H1 (cell line): ENCODE results near the gene GIN1. TPM values are rescaled to one million over a fixed set of nuclear protein-coding genes. Genes with fewer than 3 reads are reported as not detected.

Experiments
- CTCF ChIA-PET: fragments of 300-600 bp; sonication (Branson Sonifier 250); formaldehyde crosslinking; loops from one replicate; lab custom pipeline; 2021; ENCODE audit not compliant: partially characterized antibody; lab: Charles Lee
- POLR2A ChIA-PET: fragments of 300-600 bp; sonication (Branson Sonifier 250); formaldehyde crosslinking; loops from one replicate; lab custom pipeline; 2021; ENCODE audit warnings: inconsistent platforms; ENCODE audit not compliant: partially characterized antibody; lab: Charles Lee
- DNase-seq, 2 experiments: peaks; one replicate each; pipeline versions ENCODE4 v3.0.0 to v3.0.0-alpha.2; 2010 to 2022; ENCODE audit warnings: low spot score in 2 of 2, low read depth in 1 of 2, mixed read lengths in 1 of 2
- FAIRE-seq: peaks from 2 replicates; lab custom pipeline; 2011; peaks lifted over from hg19 to GRCh38; lab: Jason Lieb, UNC
- H2AFZ ChIP-seq: 2 replicates; pipeline ENCODE4 v1.8.1; 2012; ENCODE audit warnings: low read length, inconsistent platforms
- H2AK5ac ChIP-seq: 2 replicates; pipeline ENCODE4 v1.6.1; 2013; ENCODE audit warnings: low read depth, low read length
- H2BK120ac ChIP-seq: replicated peaks from 2 replicates; pipeline ENCODE3; 2013; ENCODE audit warnings: low read depth, low read length, inconsistent platforms
- H2BK12ac ChIP-seq: 2 replicates; pipeline ENCODE4 v1.6.1; 2013; ENCODE audit warnings: low read depth, low read length
- H2BK15ac ChIP-seq: 2 replicates; pipeline ENCODE4 v1.6.1; 2013; ENCODE audit warnings: low read length
- H2BK20ac ChIP-seq: 2 replicates; pipeline ENCODE4 v1.6.1; 2013; ENCODE audit warnings: low read length
- H2BK5ac ChIP-seq: 2 replicates; pipeline ENCODE4 v1.6.1; 2013; ENCODE audit warnings: low read depth, low read length
- H3K14ac ChIP-seq: 2 replicates; pipeline ENCODE4 v1.6.1; 2013; ENCODE audit warnings: inconsistent platforms; ENCODE audit not compliant: insufficient read length
- H3K18ac ChIP-seq: 2 replicates; pipeline ENCODE4 v1.6.1; 2013; ENCODE audit warnings: low read length; ENCODE audit errors: extremely low read depth
- H3K23ac ChIP-seq: 2 replicates; pipeline ENCODE4 v1.6.1; 2013; ENCODE audit warnings: inconsistent platforms; ENCODE audit not compliant: insufficient read length
- H3K23me2 ChIP-seq: 2 replicates; pipeline ENCODE4 v1.6.1; 2013; ENCODE audit warnings: low read depth, low read length
- H3K27ac ChIP-seq: 2 replicates; pipeline ENCODE4 v1.6.1; 2011; ENCODE audit warnings: low read depth, low read length, inconsistent platforms
- H3K27me3 ChIP-seq, 4 experiments: replicated peaks in 1 of 4; 1 replicate in 1 of 4; 2 replicates in 3 of 4; pipeline versions ENCODE4 v1.6.1 to v1.8.1; 2011 to 2013; ENCODE audit warnings: low read length in 3 of 4, mild to moderate bottlenecking in 3 of 4, inconsistent platforms in 2 of 4, mixed read lengths in 2 of 4, moderate library complexity in 1 of 4; ENCODE audit not compliant: control insufficient read depth in 3 of 4, insufficient read depth in 3 of 4; ENCODE audit errors: extremely low read depth in 1 of 4
- H3K36me3 ChIP-seq, 4 experiments: 2 replicates each; pipeline versions ENCODE4 v1.6.1 to v1.8.1; 2011 to 2013; ENCODE audit warnings: mild to moderate bottlenecking in 4 of 4, low read length in 3 of 4, moderate library complexity in 2 of 4, control low read depth in 1 of 4, inconsistent platforms in 1 of 4; ENCODE audit not compliant: insufficient read depth in 4 of 4, control insufficient read depth in 2 of 4
- H3K4ac ChIP-seq: replicated peaks from 2 replicates; pipeline ENCODE3; 2013; ENCODE audit warnings: low read length, low read depth, mixed read lengths, inconsistent platforms; ENCODE audit not compliant: insufficient read length
- H3K4me1 ChIP-seq, 4 experiments: replicated peaks in 1 of 4; 1 replicate in 1 of 4; 2 replicates in 3 of 4; pipeline versions ENCODE4 v1.6.1 to v1.8.1; 2011 to 2013; ENCODE audit warnings: low read length in 3 of 4, inconsistent platforms in 2 of 4, mixed read lengths in 1 of 4; ENCODE audit not compliant: insufficient read depth in 4 of 4, control insufficient read depth in 3 of 4
- H3K4me2 ChIP-seq, 2 experiments: 2 replicates each; pipeline versions ENCODE4 v1.6.1 to v1.8.1; 2011 to 2013; ENCODE audit warnings: low read depth in 2 of 2, low read length in 2 of 2, control low read depth in 1 of 2, inconsistent platforms in 1 of 2, mild to moderate bottlenecking in 1 of 2; ENCODE audit not compliant: insufficient read depth in 1 of 2
- H3K4me3 ChIP-seq, 4 experiments: fragments of 200-600, 300-600 bp in 1 of 4; sonication (generic), shearing (Covaris generic), sonication (Bioruptor Twin) in 1 of 4; 2 replicates each; pipeline versions ENCODE4 v1.5.1 to v1.8.1; 2011 to 2016; ENCODE audit warnings: low read length in 4 of 4, low read depth in 3 of 4, control low read depth in 2 of 4, inconsistent platforms in 2 of 4, mild to moderate bottlenecking in 2 of 4, mixed read lengths in 1 of 4, moderate library complexity in 1 of 4; ENCODE audit not compliant: insufficient read depth in 2 of 4; ENCODE audit errors: extremely low read depth in 1 of 4
- H3K56ac ChIP-seq: replicated peaks from 2 replicates; pipeline ENCODE3; 2013; ENCODE audit warnings: low read depth, mild to moderate bottlenecking, mixed read lengths, low read length, inconsistent platforms; ENCODE audit not compliant: insufficient read length
- H3K79me1 ChIP-seq: 2 replicates; pipeline ENCODE4 v1.6.1; 2013; ENCODE audit warnings: low read depth, low read length, control low read depth
- H3K79me2 ChIP-seq, 2 experiments: 2 replicates each; pipeline versions ENCODE4 v1.6.1 to v1.8.1; 2012 to 2013; ENCODE audit warnings: low read length in 2 of 2, mild to moderate bottlenecking in 2 of 2, inconsistent platforms in 1 of 2; ENCODE audit not compliant: insufficient read depth in 2 of 2, control insufficient read depth in 1 of 2
- H3K9ac ChIP-seq, 4 experiments: replicated peaks in 1 of 4; 1 replicate in 1 of 4; 2 replicates in 3 of 4; pipeline versions ENCODE4 v1.6.1 to v1.8.1; 2011 to 2013; ENCODE audit warnings: low read depth in 3 of 4, low read length in 3 of 4, control low read depth in 2 of 4, mild to moderate bottlenecking in 2 of 4, moderate library complexity in 2 of 4, inconsistent platforms in 1 of 4; ENCODE audit errors: extremely low read depth in 1 of 4
- H3K9me3 ChIP-seq, 2 experiments: 2 replicates each; pipeline versions ENCODE4 v1.6.1 to v1.8.1; 2012 to 2013; ENCODE audit warnings: mild to moderate bottlenecking in 2 of 2, moderate library complexity in 2 of 2, control low read depth in 1 of 2, inconsistent platforms in 1 of 2, low read depth in 1 of 2, low read length in 1 of 2, mixed read lengths in 1 of 2; ENCODE audit not compliant: insufficient read depth in 2 of 2
- H4K20me1 ChIP-seq, 2 experiments: replicated peaks in 1 of 2; 2 replicates each; pipeline versions ENCODE3 to v1.8.1; 2011 to 2013; ENCODE audit warnings: inconsistent platforms in 2 of 2, low read length in 2 of 2, mild to moderate bottlenecking in 1 of 2; ENCODE audit not compliant: insufficient read depth in 2 of 2, control insufficient read depth in 1 of 2
- H4K5ac ChIP-seq: 2 replicates; pipeline ENCODE4 v1.6.1; 2013; ENCODE audit warnings: low read length, low read depth, mixed read lengths, inconsistent platforms; ENCODE audit not compliant: insufficient read length
- H4K8ac ChIP-seq: 2 replicates; pipeline ENCODE4 v1.8.0; 2013; ENCODE audit warnings: mild to moderate bottlenecking, moderate library complexity, low read length, inconsistent platforms; ENCODE audit not compliant: insufficient read depth; ENCODE audit errors: extremely low read depth
- H4K91ac ChIP-seq: replicated peaks from 2 replicates; pipeline ENCODE3; 2013; ENCODE audit warnings: low read length, mixed read lengths, inconsistent platforms; ENCODE audit not compliant: insufficient read length
- BACH1 ChIP-seq: IDR thresholded peaks from 2 replicates; pipeline ENCODE4 v1.6.1; 2012; ENCODE audit warnings: low read length, improper control_type of control experiment
- CBX5 ChIP-seq: fragments of 300-800, 300-1000 bp; sonication (generic); IDR thresholded peaks from 2 replicates; pipeline ENCODE4 v1.7.1; 2016; ENCODE audit warnings: antibody characterized with exemption, low read length, low read depth
- CBX8 ChIP-seq: fragments of 300-800, 300-1000 bp; sonication (generic); IDR thresholded peaks from 2 replicates; pipeline ENCODE4 v1.7.1; 2016; ENCODE audit warnings: low read depth, low read length, borderline replicate concordance
- CTBP2 ChIP-seq: IDR thresholded peaks from 2 replicates; pipeline ENCODE4 v1.7.0; 2011; ENCODE audit warnings: borderline replicate concordance, mild to moderate bottlenecking, moderate library complexity, mixed read lengths, low read length; ENCODE audit not compliant: insufficient read depth, insufficient read length
- HDAC6 ChIP-seq: IDR thresholded peaks from one replicate; pipeline ENCODE4 v1.7.1; 2012; ENCODE audit warnings: low read depth, mild to moderate bottlenecking, inconsistent platforms, low read length, moderate library complexity
- MAX ChIP-seq: IDR thresholded peaks from 2 replicates; pipeline ENCODE4 v1.6.1; 2012; ENCODE audit warnings: inconsistent platforms
- NRF1 ChIP-seq: IDR thresholded peaks from 2 replicates; pipeline ENCODE4 v1.6.1; 2011; ENCODE audit warnings: mild to moderate bottlenecking, low read depth, low read length, improper control_type of control experiment
- POU5F1 ChIP-seq: IDR thresholded peaks from 2 replicates; pipeline ENCODE4 v1.6.1; 2011; ENCODE audit warnings: low read depth, mild to moderate bottlenecking, low read length, moderate library complexity
- RAD21 ChIP-seq, 2 experiments: IDR thresholded peaks in 1 of 2; conservative IDR thresholded peaks in 1 of 2; 2 replicates each; pipeline ENCODE4 v1.6.1; 2011; ENCODE audit warnings: low read depth in 2 of 2, low read length in 2 of 2, improper control_type of control experiment in 1 of 2, inconsistent platforms in 1 of 2, mild to moderate bottlenecking in 1 of 2, moderate library complexity in 1 of 2
- RBBP5 ChIP-seq: IDR thresholded peaks from 2 replicates; pipeline ENCODE4 v1.7.1; 2012; ENCODE audit warnings: low read depth, mild to moderate bottlenecking, inconsistent platforms, low read length, moderate library complexity, borderline replicate concordance
- SIN3A ChIP-seq, 2 experiments: IDR thresholded peaks in 1 of 2; conservative IDR thresholded peaks in 1 of 2; 2 replicates each; pipeline ENCODE4 v1.6.1; 2011 to 2012; ENCODE audit warnings: low read length in 2 of 2, improper control_type of control experiment in 1 of 2, low read depth in 1 of 2, mild to moderate bottlenecking in 1 of 2
- SP4 ChIP-seq: IDR thresholded peaks from 2 replicates; pipeline ENCODE4 v1.6.1; 2012; ENCODE audit warnings: low read length, inconsistent platforms
- SRF ChIP-seq: IDR thresholded peaks from 2 replicates; pipeline ENCODE4 v1.6.1; 2011; ENCODE audit warnings: mild to moderate bottlenecking, low read depth, low read length, moderate library complexity
- TAF7 ChIP-seq: optimal IDR thresholded peaks from 2 replicates; pipeline ENCODE3; 2011; ENCODE audit warnings: low read depth, mild to moderate bottlenecking, inconsistent platforms, low read length, moderate library complexity, borderline replicate concordance
- WGBS, 2 experiments: shearing (Covaris generic) in 1 of 2; methylation state at CpG; one replicate each; pipeline versions ENCODE4 v1.1.6 to v1.1.7; 2013 to 2015; ENCODE audit warnings: low lambda C conversion rate in 2 of 2, mixed read lengths in 2 of 2, inconsistent platforms in 1 of 2, low coverage in 1 of 2, missing lambda C conversion rate in 1 of 2; ENCODE audit not compliant: insufficient replicate concordance in 2 of 2, insufficient coverage in 1 of 2, insufficient read length in 1 of 2; ENCODE audit errors: extremely low coverage in 1 of 2, missing lambda C conversion rate in 1 of 2; 5-methylcytosine and 5-hydroxymethylcytosine counted together
- polyA plus RNA-seq, 7 experiments: library from polyadenylated mRNA; depleted of rRNA in 3 of 7; stranded (reverse) in 5 of 7; unstranded in 2 of 7; fragments of >200 nt in 5 of 7; fragments of 200-250 nt in 2 of 7; gene quantifications; 1 replicate in 5 of 7; 2 replicates in 1 of 7; 4 replicates in 1 of 7; pipeline versions ENCODE4 v1.2.1 to v1.2.3, GENCODE V29; 2011 to 2013; ENCODE audit warnings: missing spikeins in 2 of 7, mixed read lengths in 2 of 7
- total RNA-seq: library from RNA; stranded (reverse); fragmentation: NEBNext Ultra II Directional; extraction: Animal tissue kit (Norgen Biotek cat#: 25700); gene quantifications from 2 replicates; pipeline ENCODE4 v1.2.1, GENCODE V29; 2021

Gene GIN1
- total and polyA plus RNA-seq, 2 of the 8 experiments (the other 6 are each of a cell fraction or from before 2014, with no cell fraction given), result 1.9 to 7.1 TPM

GRCh38 chr5:103036601-103037000 is 83.3 kb downstream of the GIN1 start:
- CTCF ChIA-PET, result interaction anchor here (0.8 to 1.2 kb wide), 2 partner anchors 9 to 256 kb away, joined by 3 read pairs; no protein-coding TSS in a partner anchor
- H4K20me1 ChIP-seq, result no peaks in the 10 kb centered on the region
- DNase-seq, result no peak
- no peaks in the 10 kb centered on the region for H3K79me2 ChIP-seq
- H2BK12ac ChIP-seq, result no peak overlapping the region
- H2BK5ac ChIP-seq, result no peak overlapping the region
- H3K4me1 ChIP-seq, result no peaks in the 10 kb centered on the region
- no peak overlapping the region for H2AK5ac ChIP-seq
- no peak overlapping the region for H3K4me3 ChIP-seq
- POLR2A ChIA-PET, result interaction anchor here (0.7 kb wide), 1 partner anchor 45 kb away, joined by 3 read pairs; no protein-coding TSS in a partner anchor
- H3K14ac ChIP-seq, result no peak overlapping the region
- no peak overlapping the region for H2BK120ac ChIP-seq
- H3K27me3 ChIP-seq, result no peaks in the 10 kb centered on the region
- no peak overlapping the region for H2BK20ac ChIP-seq
- H4K91ac ChIP-seq, result no peak overlapping the region
- no peaks in the 10 kb centered on the region for H3K9me3 ChIP-seq
- no peaks in the 10 kb centered on the region for H3K79me1 ChIP-seq
- no peak overlapping the region for H3K56ac ChIP-seq
- H3K18ac ChIP-seq, result no peak overlapping the region
- no peak for FAIRE-seq
- no peak overlapping the region for H3K9ac ChIP-seq
- H3K4me2 ChIP-seq, result no peak overlapping the region
- H4K8ac ChIP-seq, result no peak overlapping the region
- H3K36me3 ChIP-seq, result no peaks in the 10 kb centered on the region
- no peak overlapping the region for H2BK15ac ChIP-seq
- no peak overlapping the region for H3K23ac ChIP-seq
- no peak overlapping the region for H3K4ac ChIP-seq
- H4K5ac ChIP-seq, result no peak overlapping the region
- no peak overlapping the region for H2AFZ ChIP-seq
- H3K27ac ChIP-seq, result no peak overlapping the region
- 91% methylated on average over 2 of the region's 2 CpGs; no CpG with 5 or more reads in 1 of the 2 experiments for WGBS, 2 experiments
- no peaks in the 10 kb centered on the region for H3K23me2 ChIP-seq
- no peak for TF ChIP-seq SRF
- no peak for TF ChIP-seq RBBP5
- no peak for TF ChIP-seq TAF7
- TF ChIP-seq MAX, result no peak
- no peak for TF ChIP-seq POU5F1
- TF ChIP-seq RAD21 (IDR thresholded peaks at IDR 0.05 in 1 of 2, conservative IDR thresholded peaks at IDR 0.05 in 1 of 2; ENCODE audit: low read depth in 2 of 2, low read length in 2 of 2), result no peak
- TF ChIP-seq NRF1, result no peak
- no peak for TF ChIP-seq CBX8
- no peak for TF ChIP-seq SP4
- no peak for TF ChIP-seq CTBP2
- TF ChIP-seq CBX5, result no peak
- TF ChIP-seq HDAC6, result no peak
- TF ChIP-seq SIN3A (conservative IDR thresholded peaks at IDR 0.05 in 1 of 2, IDR thresholded peaks at IDR 0.05 in 1 of 2; ENCODE audit: low read depth in 1 of 2, low read length in 2 of 2), result no peak
- no peak for TF ChIP-seq BACH1
